GM06990 (cell line): ENCODE measurements around the gene ASPHD2.

Experiments
- DNase-seq: peaks from one replicate; pipeline ENCODE4 v3.0.0-alpha.2; 2011; ENCODE audit not compliant: insufficient read length; ENCODE audit errors: extremely low read depth
- H3K27me3 ChIP-seq: replicated peaks from 2 replicates; pipeline ENCODE4 v1.6.0; 2011; ENCODE audit warnings: low read length; ENCODE audit not compliant: control insufficient read depth, insufficient read depth
- H3K36me3 ChIP-seq: 2 replicates; pipeline ENCODE4 v1.5.1; 2011; ENCODE audit warnings: low read length; ENCODE audit not compliant: control insufficient read depth, insufficient read depth
- H3K4me3 ChIP-seq: replicated peaks from 2 replicates; pipeline ENCODE4 v1.5.1; 2011; ENCODE audit warnings: low read depth, mild to moderate bottlenecking, control low read depth, low read length
- CTCF ChIP-seq: IDR thresholded peaks from 2 replicates; pipeline ENCODE4 v1.5.1; 2011; ENCODE audit warnings: low read length, control low read depth, mild to moderate bottlenecking, inconsistent platforms; ENCODE audit not compliant: insufficient read depth, poor library complexity, severe bottlenecking

The ASPHD2 gene

GRCh38 chr22:26464312-26464711 lies 35.3 kb downstream of the ASPHD2 start:
- Histone ChIP-seq H3K36me3 (peaks cover 35% of the 10 kb centered on the region), H3K27me3 (no peaks in the 10 kb centered on the region), H3K4me3 (no peak overlapping the region)
- DNase-seq = no peak
- no peak for TF ChIP-seq CTCF

- no peak overlapping the region for H3K4me3 ChIP-seq
- no peaks in the 10 kb centered on the region for H3K27me3 ChIP-seq
- peaks cover 44% of the 10 kb centered on the region for H3K36me3 ChIP-seq
- no peak for DNase-seq
- TF ChIP-seq CTCF = no peak
Observed at GRCh38 chr22:26466196-26466595, 37.1 kb downstream of the ASPHD2 start.

- no peak overlapping the region for H3K4me3 ChIP-seq
- DNase-seq = no peak
- no peaks in the 10 kb centered on the region for H3K27me3 ChIP-seq
- no peak for TF ChIP-seq CTCF
- peaks cover 28% of the 10 kb centered on the region for H3K36me3 ChIP-seq
Observed at GRCh38 chr22:26470807-26471206, 41.7 kb downstream of the ASPHD2 start.

- Histone ChIP-seq H3K4me3 (no peak overlapping the region), H3K36me3 (peaks cover 25% of the 10 kb centered on the region), H3K27me3 (no peaks in the 10 kb centered on the region)
- no peak for TF ChIP-seq CTCF
- DNase-seq = no peak
Observed at GRCh38 chr22:26471522-26471921, 42.5 kb downstream of the ASPHD2 start.

GRCh38 chr22:26474682-26475081 lies 45.6 kb downstream of the ASPHD2 start:
- Histone ChIP-seq H3K27me3 (no peaks in the 10 kb centered on the region), H3K36me3 (peaks cover 17% of the 10 kb centered on the region), H3K4me3 (no peak overlapping the region)
- DNase-seq = no peak
- TF ChIP-seq CTCF = no peak

GRCh38 chr22:26476705-26477340 lies 47.8 kb downstream of the ASPHD2 start:
- no peak for TF ChIP-seq CTCF
- H3K4me3 ChIP-seq = no peak overlapping the region
- H3K27me3 ChIP-seq = no peaks in the 10 kb centered on the region
- DNase-seq = no peak
- H3K36me3 ChIP-seq = peaks cover 1% of the 10 kb centered on the region; the same call in 1 of the 2 replicates
